Hypothalamus (tissue), 51 donors: ENCODE data around the gene SEPTIN11.
A peak's percentile ranks its signal among the peaks of the same experiment; 100 is the strongest.
"Not testable (repeated sequence)": the region's sequence is repeated elsewhere in the genome, so short reads cannot be mapped to it uniquely, and the experiment has no call there.

Experiments used
- DNase-seq, 51 donors: peaks; one replicate each; lab custom pipeline; 2025; lab: John Stamatoyannopoulos, UW

SEPTIN11 gene

GRCh38 chr4:76951672-76952010, 2.1 kb downstream of the SEPTIN11 start:
- no peak for DNase-seq

- no peak for DNase-seq
These were observed 2.5 kb downstream of the SEPTIN11 start for GRCh38 chr4:76952071-76952470.

GRCh38 chr4:76952656-76953582, 3.4 kb downstream of the SEPTIN11 start:
- DNase-seq = no peak

- no peak for DNase-seq
These were observed 4.4 kb downstream of the SEPTIN11 start for GRCh38 chr4:76953956-76954355.

- DNase-seq = no peak
These were observed 4.9 kb downstream of the SEPTIN11 start for GRCh38 chr4:76954489-76954888.

- DNase-seq = no peak
These were observed 5.6 kb downstream of the SEPTIN11 start for GRCh38 chr4:76955182-76955581.

GRCh38 chr4:76957004-76957738, 7.6 kb downstream of the SEPTIN11 start:
- DNase-seq = no peak

- no peak for DNase-seq
These were observed 9.3 kb downstream of the SEPTIN11 start for GRCh38 chr4:76958891-76959290.

GRCh38 chr4:76960014-76960413, 10.5 kb downstream of the SEPTIN11 start:
- no peak for DNase-seq

- no peak for DNase-seq
These were observed 13.0 kb downstream of the SEPTIN11 start for GRCh38 chr4:76962406-76963130.

GRCh38 chr4:76963131-76963750, 13.7 kb downstream of the SEPTIN11 start:
- no peak for DNase-seq

GRCh38 chr4:76963927-76964326, 14.4 kb downstream of the SEPTIN11 start:
- not testable (repeated sequence) for DNase-seq

GRCh38 chr4:76964769-76965168, 15.2 kb downstream of the SEPTIN11 start:
- DNase-seq = no peak

- DNase-seq = no peak
These were observed 16.5 kb downstream of the SEPTIN11 start for GRCh38 chr4:76965866-76966579.

- DNase-seq = no peak
These were observed 19.4 kb downstream of the SEPTIN11 start for GRCh38 chr4:76968937-76969336.

- DNase-seq = no peak
These were observed 19.9 kb downstream of the SEPTIN11 start for GRCh38 chr4:76969495-76969894.

- no peak for DNase-seq
These were observed 20.5 kb downstream of the SEPTIN11 start for GRCh38 chr4:76969941-76970529.

GRCh38 chr4:76972306-76972705, 22.8 kb downstream of the SEPTIN11 start:
- DNase-seq = no peak

GRCh38 chr4:76974150-76974549, 24.6 kb downstream of the SEPTIN11 start:
- DNase-seq = peak in 1 of 51 donors; percentile 20

- no peak for DNase-seq
These were observed 27.6 kb downstream of the SEPTIN11 start for GRCh38 chr4:76977113-76977512.
